Mesothelial cell of epicardium (in vitro differentiated cells): Measurements from ENCODE around the gene SLX4IP. TPM values are rescaled to one million over a fixed set of nuclear protein-coding genes. Genes with fewer than 3 reads are reported as not detected.

Experiments
- DNase-seq, 2 experiments: peaks; one replicate each; pipeline ENCODE4 v3.0.0; 2021; ENCODE audit warnings: low spot score in 2 of 2; ENCODE audit not compliant: unreplicated experiment in 2 of 2
- H3K27ac Mint-ChIP-seq: 2 replicates; pipeline ENCODE4 v1.8.0; 2021; ENCODE audit warnings: mixed read lengths
- H3K27me3 Mint-ChIP-seq: 2 replicates; pipeline ENCODE4 v1.8.0; 2021; ENCODE audit warnings: low read depth, mixed read lengths
- H3K36me3 Mint-ChIP-seq: 2 replicates; pipeline ENCODE4 v1.8.0; 2021; ENCODE audit warnings: mixed read lengths
- H3K4me1 Mint-ChIP-seq: 2 replicates; pipeline ENCODE4 v1.8.0; 2021; ENCODE audit warnings: mixed read lengths
- H3K4me3 Mint-ChIP-seq: 2 replicates; pipeline ENCODE4 v1.8.0; 2021; ENCODE audit warnings: mild to moderate bottlenecking, moderate library complexity, mixed read lengths
- H3K9me3 Mint-ChIP-seq: 2 replicates; pipeline ENCODE4 v1.8.0; 2021; ENCODE audit warnings: mixed read lengths
- total RNA-seq: library from RNA; stranded (reverse); gene quantifications from 3 replicates; pipeline ENCODE4 v1.2.1, GENCODE V29; 2021
- TF ChIP-seq, protein P1 (sequence below): fragments of 200-600 bp; sonication (generic); IDR thresholded peaks from one replicate; pipeline ENCODE4 v1.5.0; 2021; ENCODE audit warnings: antibody characterized with exemption; ENCODE audit not compliant: unreplicated experiment

The SLX4IP gene
- total RNA-seq, 1 donor from 2014 or later: 10.4 TPM

DNA sequence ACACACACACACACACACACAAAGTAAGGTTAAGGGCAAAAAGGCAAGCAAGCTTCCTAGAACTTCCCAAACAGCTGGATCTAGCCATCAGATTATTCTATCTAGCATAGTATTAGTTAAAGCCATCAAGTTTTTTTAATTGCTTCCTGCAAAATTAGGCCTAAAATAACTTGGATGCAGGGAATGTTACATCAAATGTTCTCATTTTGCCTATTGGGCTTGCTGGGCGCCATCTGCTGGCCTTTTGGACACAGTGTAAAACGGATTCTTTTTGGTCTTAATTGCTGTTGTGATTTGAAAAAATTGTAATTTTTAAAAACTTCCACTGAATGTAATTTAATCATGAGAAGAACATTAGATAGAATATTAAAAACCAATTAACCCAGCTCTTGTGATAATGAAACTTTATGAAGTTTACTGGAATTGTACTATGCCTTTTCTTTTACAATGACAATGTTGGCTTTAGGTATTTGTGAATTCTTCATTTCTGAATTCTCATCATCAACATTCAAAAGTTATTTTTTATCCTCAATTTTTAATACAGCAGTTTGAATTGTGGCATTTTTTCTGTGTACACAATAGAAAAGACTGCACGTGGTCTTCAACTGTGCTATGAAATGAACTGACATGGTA is 7.9 kb upstream of the SLX4IP start:
- H3K36me3 Mint-ChIP-seq: no peaks in the 10 kb centered on the region
- no peaks in the 10 kb centered on the region for H3K9me3 Mint-ChIP-seq
- no peaks in the 10 kb centered on the region for H3K27me3 Mint-ChIP-seq
- H3K27ac Mint-ChIP-seq: no peak overlapping the region
- no peak overlapping the region for H3K4me3 Mint-ChIP-seq
- DNase-seq: peak in 1 of 2 experiments; percentile 46
- peaks cover 6% of the 10 kb centered on the region for H3K4me1 Mint-ChIP-seq
- TF ChIP-seq, protein P1, sequence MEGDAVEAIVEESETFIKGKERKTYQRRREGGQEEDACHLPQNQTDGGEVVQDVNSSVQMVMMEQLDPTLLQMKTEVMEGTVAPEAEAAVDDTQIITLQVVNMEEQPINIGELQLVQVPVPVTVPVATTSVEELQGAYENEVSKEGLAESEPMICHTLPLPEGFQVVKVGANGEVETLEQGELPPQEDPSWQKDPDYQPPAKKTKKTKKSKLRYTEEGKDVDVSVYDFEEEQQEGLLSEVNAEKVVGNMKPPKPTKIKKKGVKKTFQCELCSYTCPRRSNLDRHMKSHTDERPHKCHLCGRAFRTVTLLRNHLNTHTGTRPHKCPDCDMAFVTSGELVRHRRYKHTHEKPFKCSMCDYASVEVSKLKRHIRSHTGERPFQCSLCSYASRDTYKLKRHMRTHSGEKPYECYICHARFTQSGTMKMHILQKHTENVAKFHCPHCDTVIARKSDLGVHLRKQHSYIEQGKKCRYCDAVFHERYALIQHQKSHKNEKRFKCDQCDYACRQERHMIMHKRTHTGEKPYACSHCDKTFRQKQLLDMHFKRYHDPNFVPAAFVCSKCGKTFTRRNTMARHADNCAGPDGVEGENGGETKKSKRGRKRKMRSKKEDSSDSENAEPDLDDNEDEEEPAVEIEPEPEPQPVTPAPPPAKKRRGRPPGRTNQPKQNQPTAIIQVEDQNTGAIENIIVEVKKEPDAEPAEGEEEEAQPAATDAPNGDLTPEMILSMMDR: peak; percentile 71

DNA sequence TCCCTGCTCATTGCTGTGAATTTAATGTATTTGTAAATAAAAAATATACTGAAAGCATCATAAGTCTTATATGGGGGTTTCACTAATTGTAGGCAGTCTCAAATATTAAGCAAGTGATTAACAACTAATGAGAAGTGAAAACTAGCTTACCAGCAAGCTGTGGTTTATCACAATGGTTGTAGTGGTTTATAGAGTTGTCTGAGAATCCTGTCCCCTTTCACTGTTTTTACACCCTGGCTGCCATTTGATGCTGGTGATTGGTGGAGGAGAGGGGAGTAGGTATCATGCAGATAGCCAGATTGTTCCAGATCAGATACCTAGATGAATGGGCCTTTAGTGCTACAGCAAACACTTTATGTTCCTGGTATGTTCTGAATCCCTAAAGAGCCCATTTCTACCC is 7.1 kb upstream of the SLX4IP start:
- Mint-ChIP-seq H3K36me3 (no peaks in the 10 kb centered on the region), H3K27ac (no peak overlapping the region), H3K4me1 (peaks cover 7% of the 10 kb centered on the region), H3K27me3 (no peaks in the 10 kb centered on the region), H3K4me3 (no peak overlapping the region), H3K9me3 (no peaks in the 10 kb centered on the region)
- TF ChIP-seq, protein P1: no peak
- DNase-seq: no peak

DNA sequence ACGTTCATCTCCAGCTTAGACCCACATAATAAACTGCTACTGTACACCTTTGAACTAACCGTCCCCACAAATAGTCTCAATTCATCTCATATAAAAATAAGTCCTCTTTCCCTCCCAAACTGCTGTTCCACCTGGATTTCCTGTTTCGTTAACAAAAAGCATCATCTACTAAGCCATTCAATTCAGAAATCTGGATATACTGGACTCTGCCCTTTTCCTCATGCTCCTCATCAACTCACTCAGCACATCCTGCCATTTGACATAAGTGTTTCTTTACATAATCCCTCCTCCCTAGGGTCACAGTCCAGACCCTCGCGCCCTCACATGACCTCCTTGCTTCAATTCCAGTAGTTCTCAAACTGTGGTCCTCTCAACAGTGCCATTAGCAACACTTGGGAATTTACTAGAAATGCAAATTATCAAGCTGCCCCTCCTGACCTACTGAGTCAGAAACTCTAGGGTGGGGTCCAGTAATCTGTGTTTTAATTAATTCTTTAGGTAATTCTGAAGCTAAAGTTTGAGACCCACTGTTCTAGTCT is 5.6 kb upstream of the SLX4IP start:
- Mint-ChIP-seq H3K27me3 (no peaks in the 10 kb centered on the region), H3K9me3 (no peaks in the 10 kb centered on the region), H3K36me3 (no peaks in the 10 kb centered on the region), H3K4me1 (peaks cover 12% of the 10 kb centered on the region), H3K27ac (no peak overlapping the region), H3K4me3 (no peak overlapping the region)
- TF ChIP-seq, protein P1: no peak
- DNase-seq: no peak

DNA sequence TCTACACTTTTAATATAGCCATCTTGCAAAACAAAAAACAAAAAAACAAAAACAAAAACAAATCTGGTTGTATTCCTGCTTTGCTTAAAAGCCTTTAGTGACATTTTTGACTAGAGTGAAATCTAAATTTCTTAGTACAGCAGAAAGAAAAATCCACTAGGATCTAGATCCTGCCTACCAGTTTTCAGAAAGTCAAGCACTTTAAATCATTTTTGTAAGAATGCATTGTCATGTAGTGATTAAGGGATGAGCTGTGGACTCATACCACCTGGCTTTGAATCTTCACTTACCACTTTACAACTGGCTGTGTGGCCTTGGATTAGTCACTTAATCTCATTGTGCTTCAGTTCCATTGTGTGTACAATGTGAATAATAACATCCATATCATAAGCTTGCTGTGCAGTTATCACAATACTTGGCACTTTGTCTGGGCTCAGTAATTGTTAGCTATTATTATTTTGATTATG is 5.1 kb upstream of the SLX4IP start:
- TF ChIP-seq, protein P1: no peak
- no peak overlapping the region for H3K4me3 Mint-ChIP-seq
- no peak overlapping the region for H3K27ac Mint-ChIP-seq
- peaks cover 12% of the 10 kb centered on the region for H3K4me1 Mint-ChIP-seq
- H3K27me3 Mint-ChIP-seq: no peaks in the 10 kb centered on the region
- no peaks in the 10 kb centered on the region for H3K9me3 Mint-ChIP-seq
- no peak for DNase-seq
- H3K36me3 Mint-ChIP-seq: no peaks in the 10 kb centered on the region

DNA sequence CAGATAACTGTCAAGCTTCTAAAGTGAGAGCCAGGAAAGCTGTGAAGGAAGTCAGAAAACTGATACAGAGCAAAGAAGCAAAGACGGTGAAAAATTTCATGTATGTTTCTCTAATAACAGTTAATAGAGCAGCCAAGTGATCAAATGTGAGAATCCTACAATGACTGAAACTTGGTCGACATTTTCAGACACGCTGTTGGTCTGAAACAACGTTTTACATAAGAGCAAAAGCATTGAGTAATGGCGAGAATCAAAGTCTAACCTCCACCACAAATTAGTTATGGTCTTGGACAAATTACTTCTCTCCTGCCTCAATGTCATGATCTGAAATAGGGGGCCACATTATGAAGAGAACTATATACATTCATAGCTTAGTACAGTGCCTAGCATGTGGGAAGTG is 4.4 kb upstream of the SLX4IP start:
- Mint-ChIP-seq H3K9me3 (no peaks in the 10 kb centered on the region), H3K27ac (no peak overlapping the region), H3K4me1 (peaks cover 12% of the 10 kb centered on the region), H3K27me3 (no peaks in the 10 kb centered on the region), H3K36me3 (no peaks in the 10 kb centered on the region), H3K4me3 (no peak overlapping the region)
- no peak for DNase-seq
- TF ChIP-seq, protein P1: no peak

DNA sequence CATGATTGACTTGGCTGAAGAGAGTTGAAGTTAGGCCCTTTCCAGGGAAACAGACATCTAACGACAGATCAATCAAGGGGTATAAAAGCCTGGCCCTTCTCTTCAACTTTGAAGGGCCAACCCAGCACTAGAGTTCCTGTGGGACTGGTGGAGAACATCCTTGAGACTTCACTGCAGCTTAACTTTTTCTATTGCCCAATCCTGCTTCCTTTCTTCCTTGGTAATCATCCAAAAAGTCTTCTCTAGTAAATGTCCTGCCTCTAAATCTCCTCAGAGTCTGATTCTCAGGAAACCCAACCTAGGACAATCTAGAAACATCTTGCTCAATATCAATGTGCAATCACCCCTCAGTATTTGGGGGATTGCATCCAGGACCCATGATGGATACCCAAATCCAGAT is 3.0 kb upstream of the SLX4IP start:
- no peak for DNase-seq
- no peaks in the 10 kb centered on the region for H3K9me3 Mint-ChIP-seq
- H3K4me3 Mint-ChIP-seq: peak overlapping the region; percentile 13
- H3K27ac Mint-ChIP-seq: no peak overlapping the region
- TF ChIP-seq, protein P1: no peak
- peaks cover 11% of the 10 kb centered on the region for H3K4me1 Mint-ChIP-seq
- no peaks in the 10 kb centered on the region for H3K27me3 Mint-ChIP-seq
- H3K36me3 Mint-ChIP-seq: no peaks in the 10 kb centered on the region
